WERI-Rb-1 (cell line): ENCODE measurements around the gene HS3ST3A1.

Source experiments
- DNase-seq: peaks from one replicate; pipeline ENCODE4 v3.0.0-alpha.2; 2020
- H3K27ac ChIP-seq: fragments of 250-450 bp; sonication (Bioruptor Pico); 2 replicates; pipeline ENCODE4 v1.5.1; 2020; ENCODE audit warnings: mild to moderate bottlenecking, moderate library complexity
- H3K27me3 ChIP-seq: fragments of 250-450 bp; sonication (Bioruptor Pico); 2 replicates; pipeline ENCODE4 v1.5.1; 2021; ENCODE audit warnings: mild to moderate bottlenecking, low read depth, moderate library complexity; ENCODE audit not compliant: insufficient read depth, severe bottlenecking
- H3K36me3 ChIP-seq: fragments of 250-450 bp; sonication (Bioruptor Pico); 2 replicates; pipeline ENCODE4 v1.5.1; 2020; ENCODE audit warnings: mild to moderate bottlenecking, moderate library complexity
- H3K4me3 ChIP-seq: 2 replicates; pipeline ENCODE4 v1.5.1; 2011; ENCODE audit warnings: low read depth, mild to moderate bottlenecking, control low read depth, low read length
- H3K9me3 ChIP-seq: fragments of 250-450 bp; sonication (Bioruptor Pico); 2 replicates; pipeline ENCODE4 v1.5.1; 2021; ENCODE audit warnings: mild to moderate bottlenecking, moderate library complexity; ENCODE audit not compliant: severe bottlenecking
- TF ChIP-seq, protein P1 (sequence below): IDR thresholded peaks from 2 replicates; pipeline ENCODE4 v1.5.1; 2011; ENCODE audit warnings: low read depth, mild to moderate bottlenecking, control low read depth, inconsistent platforms, low read length

HS3ST3A1 gene

DNA sequence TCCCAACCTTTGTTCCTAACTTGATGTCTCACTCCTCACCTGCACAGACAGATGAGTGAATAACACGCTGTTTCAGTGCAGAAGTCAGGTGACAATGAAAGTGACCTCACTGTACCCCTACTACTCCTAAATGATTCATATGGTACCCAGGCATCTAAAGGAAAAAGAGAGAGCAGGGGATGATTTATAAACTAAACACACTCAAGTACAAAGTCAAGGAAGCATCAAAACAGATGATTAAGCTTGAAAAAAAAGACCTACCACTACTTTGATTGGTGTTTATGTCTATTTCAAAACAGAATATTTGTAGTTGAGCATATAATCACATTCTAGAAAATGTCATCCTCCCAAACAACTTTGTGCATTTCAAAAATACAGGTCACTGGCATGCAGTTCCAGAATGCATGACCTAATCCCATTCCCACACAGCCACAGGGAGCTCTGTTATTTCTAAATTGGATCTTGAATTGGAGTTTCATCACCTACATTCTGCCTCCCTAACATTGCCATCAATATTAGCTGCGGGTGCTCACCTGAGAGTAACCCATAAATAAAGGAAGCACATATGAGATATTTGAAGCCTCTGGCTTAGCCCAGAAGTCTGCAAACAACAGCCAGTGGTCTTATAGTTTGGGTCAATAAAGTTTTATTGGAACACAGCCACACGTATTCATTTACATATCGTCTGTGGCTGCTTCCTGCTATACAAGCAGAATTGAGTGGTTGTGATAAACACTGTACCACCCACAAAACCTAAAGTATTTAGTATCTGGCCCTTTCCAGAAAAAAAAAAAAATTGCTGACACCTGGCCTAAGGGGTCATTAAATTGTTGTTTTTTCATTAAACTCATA is 14.0 kb downstream of the HS3ST3A1 start:
- H3K27ac ChIP-seq = no peak overlapping the region
- H3K36me3 ChIP-seq = no peaks in the 10 kb centered on the region
- TF ChIP-seq, protein P1, sequence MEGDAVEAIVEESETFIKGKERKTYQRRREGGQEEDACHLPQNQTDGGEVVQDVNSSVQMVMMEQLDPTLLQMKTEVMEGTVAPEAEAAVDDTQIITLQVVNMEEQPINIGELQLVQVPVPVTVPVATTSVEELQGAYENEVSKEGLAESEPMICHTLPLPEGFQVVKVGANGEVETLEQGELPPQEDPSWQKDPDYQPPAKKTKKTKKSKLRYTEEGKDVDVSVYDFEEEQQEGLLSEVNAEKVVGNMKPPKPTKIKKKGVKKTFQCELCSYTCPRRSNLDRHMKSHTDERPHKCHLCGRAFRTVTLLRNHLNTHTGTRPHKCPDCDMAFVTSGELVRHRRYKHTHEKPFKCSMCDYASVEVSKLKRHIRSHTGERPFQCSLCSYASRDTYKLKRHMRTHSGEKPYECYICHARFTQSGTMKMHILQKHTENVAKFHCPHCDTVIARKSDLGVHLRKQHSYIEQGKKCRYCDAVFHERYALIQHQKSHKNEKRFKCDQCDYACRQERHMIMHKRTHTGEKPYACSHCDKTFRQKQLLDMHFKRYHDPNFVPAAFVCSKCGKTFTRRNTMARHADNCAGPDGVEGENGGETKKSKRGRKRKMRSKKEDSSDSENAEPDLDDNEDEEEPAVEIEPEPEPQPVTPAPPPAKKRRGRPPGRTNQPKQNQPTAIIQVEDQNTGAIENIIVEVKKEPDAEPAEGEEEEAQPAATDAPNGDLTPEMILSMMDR = no peak
- H3K9me3 ChIP-seq = no peaks in the 10 kb centered on the region
- no peak for DNase-seq
- no peaks in the 10 kb centered on the region for H3K27me3 ChIP-seq
- H3K4me3 ChIP-seq = no peak overlapping the region

- TF ChIP-seq, protein P1 = no peak
- Histone ChIP-seq H3K27ac (no peak overlapping the region), H3K27me3 (no peaks in the 10 kb centered on the region), H3K4me3 (no peak overlapping the region), H3K36me3 (no peaks in the 10 kb centered on the region), H3K9me3 (no peaks in the 10 kb centered on the region)
- no peak for DNase-seq
Measured at GRCh38 chr17:13584701-13585080, 17.0 kb downstream of the HS3ST3A1 start.

DNA sequence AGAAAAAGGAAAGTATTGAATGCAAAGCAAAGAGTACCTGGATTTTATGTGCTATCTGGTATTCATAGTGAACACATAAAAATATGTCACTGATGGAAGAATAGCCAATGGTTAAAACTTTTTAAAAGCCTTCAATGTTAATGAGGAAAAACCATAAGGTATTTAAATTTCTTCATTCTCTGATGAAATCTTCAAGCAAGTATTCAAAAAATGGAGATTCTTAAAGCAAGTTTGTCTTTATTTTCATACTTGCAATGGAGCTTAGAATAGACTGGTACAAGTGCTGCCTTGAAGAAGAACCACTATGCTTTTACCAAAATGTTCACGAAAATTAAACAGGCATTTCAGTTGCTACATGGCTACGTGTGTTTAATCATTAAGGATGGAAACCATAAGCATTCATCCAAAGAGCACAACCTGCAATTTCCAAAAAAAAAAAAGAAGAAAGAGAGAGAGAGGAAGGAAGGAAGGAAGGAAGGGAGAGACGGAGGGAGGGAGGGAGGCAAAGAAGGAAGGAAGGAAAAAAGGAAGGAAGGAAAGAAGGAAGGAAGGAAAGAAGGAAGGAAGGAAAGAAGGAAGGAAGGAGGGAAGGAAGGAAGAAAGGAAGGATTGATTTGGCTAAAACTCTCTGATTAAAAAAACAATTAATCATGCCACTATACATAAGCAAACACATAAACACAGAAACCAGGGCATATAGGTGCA is 17.6 kb downstream of the HS3ST3A1 start:
- TF ChIP-seq, protein P1 = no peak
- Histone ChIP-seq H3K4me3 (no peak overlapping the region), H3K9me3 (no peaks in the 10 kb centered on the region), H3K27ac (no peak overlapping the region), H3K27me3 (no peaks in the 10 kb centered on the region), H3K36me3 (no peaks in the 10 kb centered on the region)
- DNase-seq = no peak

DNA sequence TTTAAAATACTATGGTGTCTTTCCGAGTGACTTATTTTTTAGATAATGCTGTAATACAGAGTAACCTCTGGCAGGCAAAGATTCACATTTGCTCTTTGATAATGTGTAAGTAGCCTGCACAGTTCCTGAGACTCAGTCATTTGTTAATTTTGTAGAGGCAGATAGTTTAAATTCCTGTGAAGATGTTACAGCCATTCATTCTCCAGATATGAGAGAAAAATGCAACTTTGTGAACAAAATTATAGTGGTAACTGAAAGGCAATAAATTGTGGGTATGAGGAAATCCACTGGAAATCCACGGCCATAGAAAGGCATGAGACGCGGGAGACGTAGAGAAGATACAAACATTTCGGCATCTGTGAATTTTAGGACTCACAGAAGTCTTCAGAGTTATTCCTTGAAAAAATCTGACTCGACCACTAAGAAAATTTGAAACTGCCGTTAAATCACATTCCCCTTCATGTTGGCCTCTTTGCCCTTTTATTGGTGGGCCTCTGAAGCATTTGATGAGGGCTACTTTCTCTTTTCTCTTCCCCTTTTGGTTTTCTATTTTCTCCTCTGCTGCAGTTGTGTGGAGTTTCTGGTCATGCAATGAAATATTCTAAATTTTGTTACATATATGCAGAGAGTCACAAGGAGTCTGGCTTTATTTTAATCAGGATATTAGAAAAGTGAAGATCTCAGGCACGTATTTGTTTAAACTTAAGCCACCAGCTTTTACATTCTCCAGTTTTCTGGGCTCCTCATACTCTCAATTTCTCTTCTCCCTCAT is 18.8 kb downstream of the HS3ST3A1 start:
- TF ChIP-seq, protein P1 = no peak
- Histone ChIP-seq H3K9me3 (no peaks in the 10 kb centered on the region), H3K27me3 (no peaks in the 10 kb centered on the region), H3K4me3 (no peak overlapping the region), H3K36me3 (no peaks in the 10 kb centered on the region), H3K27ac (no peak overlapping the region)
- DNase-seq = no peak

GRCh38 chr17:13581925-13582324 is 19.8 kb downstream of the HS3ST3A1 start:
- H3K27me3 ChIP-seq = no peaks in the 10 kb centered on the region
- no peak overlapping the region for H3K4me3 ChIP-seq
- no peak overlapping the region for H3K27ac ChIP-seq
- TF ChIP-seq, protein P1 = no peak
- no peaks in the 10 kb centered on the region for H3K36me3 ChIP-seq
- no peaks in the 10 kb centered on the region for H3K9me3 ChIP-seq
- no peak for DNase-seq
